Measurements from ENCODE around the gene RHOB.
A peak's percentile ranks its signal among the peaks of the same experiment; 100 is the strongest.

The RHOB gene

DNA sequence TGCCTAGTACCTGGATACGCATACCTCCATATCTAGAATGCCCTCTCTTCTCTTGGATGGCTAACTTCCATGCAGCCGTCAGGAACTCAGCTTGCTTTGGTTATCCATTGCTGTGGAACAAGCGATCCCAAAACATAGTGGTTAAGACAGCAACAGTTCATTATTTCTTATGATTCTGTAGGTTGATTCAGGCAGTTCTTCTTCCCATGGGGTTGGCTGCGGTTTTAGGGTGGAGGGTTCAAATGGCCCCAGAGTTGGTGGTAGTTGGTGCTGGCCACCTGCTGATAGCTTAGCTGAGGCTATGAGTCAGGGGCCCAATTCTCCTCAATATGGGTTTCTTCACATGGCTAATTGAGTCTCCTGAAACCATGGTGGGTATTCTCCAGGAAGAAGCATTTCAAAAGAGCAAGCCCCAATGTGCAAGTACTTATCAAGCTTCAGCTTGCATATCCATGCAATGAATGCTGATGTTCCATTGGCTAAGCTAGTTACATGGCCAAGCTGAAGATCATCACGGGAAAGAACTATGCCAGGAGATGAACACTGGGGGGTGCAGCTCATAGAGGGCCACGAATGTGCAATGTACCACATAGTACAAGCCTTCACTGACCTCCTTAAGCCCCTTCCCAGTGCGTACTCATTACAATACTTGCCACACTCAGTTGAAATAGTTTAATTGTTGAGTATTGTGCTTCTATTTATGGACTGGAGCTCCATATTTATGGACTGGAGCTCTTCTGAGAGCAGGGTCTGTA lies 10.0 kb upstream of the RHOB start:
- DNase-seq (ENCODE audit: low read depth in 2 of 3, low spot score in 2 of 3): no peak

DNA sequence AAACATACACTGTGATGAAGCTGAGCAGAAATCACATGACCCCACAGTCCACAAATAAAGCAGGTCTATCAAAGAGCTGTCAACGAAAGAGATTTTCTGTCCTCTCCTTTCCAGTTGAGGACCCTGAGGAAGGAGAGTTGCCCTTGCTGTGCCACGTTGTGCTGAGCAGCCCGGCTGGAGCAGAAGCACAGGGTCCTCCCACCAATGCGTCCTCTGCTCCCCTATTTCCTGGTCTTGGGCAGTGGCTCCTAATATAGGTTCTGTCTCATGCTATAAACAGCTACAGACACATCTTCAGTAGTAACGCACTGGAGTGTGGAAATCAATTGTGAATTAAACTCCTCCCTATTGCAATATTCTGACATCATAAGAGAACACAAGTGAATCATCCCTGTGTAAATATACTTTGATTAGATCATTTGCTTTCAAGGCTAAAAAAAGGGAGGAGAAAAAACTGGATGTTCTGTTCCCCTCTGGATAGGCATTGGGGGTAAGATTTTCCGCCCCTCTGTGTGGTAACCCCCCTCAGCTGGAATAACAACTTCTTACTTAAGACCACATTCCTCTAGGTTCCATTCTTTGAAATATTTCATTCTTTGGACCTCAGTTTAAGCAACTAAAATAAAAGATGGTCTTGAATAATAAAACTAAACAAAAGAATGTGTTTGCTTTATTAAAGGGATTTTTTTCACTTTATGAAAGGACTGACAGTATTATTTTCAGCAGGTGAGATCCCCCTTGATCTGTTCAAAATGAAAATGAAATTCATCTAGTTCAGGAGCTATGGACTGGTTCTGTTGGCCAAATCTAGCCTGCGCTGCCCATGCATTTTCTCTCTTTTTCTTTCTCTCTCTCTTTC lies 8.3 kb upstream of the RHOB start:
- no peak for DNase-seq (ENCODE audit: low read depth in 2 of 3, low spot score in 2 of 3)

DNA sequence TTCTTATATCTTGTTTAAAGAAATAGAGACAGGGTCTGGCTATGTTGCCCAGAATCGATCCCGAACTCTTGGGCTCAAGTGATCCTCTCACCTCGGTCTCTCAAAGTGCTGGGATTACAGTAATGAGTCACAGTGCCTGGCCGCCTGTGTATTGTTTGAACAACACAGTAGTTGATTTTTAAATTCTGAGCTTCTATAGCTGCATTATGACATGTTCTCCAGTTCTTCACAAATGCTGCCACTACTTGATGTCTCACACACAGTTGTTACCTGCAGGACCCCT lies 7.7 kb upstream of the RHOB start:
- no peak for DNase-seq (ENCODE audit: low read depth in 2 of 3, low spot score in 2 of 3)

DNA sequence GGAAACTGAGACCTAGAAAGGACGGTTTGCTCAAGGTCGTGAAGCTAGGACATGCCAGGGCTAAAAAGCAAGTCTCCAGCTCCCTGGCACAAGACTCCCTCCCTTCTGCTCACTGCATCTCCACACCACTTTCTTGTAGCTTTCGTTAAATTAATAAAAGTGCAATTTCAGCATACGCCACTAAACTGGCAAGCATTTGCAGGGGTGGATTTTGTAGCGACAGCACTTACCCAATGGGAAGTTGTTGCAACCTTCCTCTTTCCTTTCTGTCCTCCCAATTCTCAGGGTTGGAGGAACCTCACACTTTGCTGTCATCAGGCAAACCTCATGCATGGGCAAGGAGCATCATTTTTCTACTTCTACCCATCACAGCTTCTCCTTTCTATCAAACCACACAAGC lies 7.4 kb upstream of the RHOB start:
- DNase-seq (ENCODE audit: low read depth in 2 of 3, low spot score in 2 of 3): no peak

DNA sequence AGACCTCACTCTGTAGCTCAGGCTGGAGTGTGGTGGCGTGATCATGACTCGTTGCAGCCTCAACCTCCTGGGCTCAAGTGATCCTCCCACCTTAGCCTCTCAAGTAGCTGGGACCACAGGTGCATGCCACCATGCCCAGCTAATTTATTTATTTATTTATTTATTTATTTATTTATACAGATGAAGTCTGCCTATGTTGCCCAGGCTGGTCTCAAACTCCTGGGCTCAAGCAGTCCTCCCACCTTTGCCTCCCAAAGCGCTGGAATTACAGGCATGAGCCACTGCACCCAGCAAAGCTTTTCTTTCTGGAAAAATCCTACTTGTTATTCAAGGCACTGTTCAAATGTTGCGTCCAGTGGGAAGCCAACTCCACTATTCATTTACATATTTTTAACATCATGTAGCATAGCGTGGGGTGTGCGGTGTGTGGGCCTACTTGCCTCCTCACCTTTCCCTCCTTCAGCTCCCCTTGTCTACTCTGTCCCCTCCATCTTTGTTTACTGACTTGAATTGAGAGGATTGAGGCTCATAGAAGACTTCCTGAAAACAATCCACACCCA lies 6.8 kb upstream of the RHOB start:
- DNase-seq (ENCODE audit: low read depth in 2 of 3, low spot score in 2 of 3): no peak

DNA sequence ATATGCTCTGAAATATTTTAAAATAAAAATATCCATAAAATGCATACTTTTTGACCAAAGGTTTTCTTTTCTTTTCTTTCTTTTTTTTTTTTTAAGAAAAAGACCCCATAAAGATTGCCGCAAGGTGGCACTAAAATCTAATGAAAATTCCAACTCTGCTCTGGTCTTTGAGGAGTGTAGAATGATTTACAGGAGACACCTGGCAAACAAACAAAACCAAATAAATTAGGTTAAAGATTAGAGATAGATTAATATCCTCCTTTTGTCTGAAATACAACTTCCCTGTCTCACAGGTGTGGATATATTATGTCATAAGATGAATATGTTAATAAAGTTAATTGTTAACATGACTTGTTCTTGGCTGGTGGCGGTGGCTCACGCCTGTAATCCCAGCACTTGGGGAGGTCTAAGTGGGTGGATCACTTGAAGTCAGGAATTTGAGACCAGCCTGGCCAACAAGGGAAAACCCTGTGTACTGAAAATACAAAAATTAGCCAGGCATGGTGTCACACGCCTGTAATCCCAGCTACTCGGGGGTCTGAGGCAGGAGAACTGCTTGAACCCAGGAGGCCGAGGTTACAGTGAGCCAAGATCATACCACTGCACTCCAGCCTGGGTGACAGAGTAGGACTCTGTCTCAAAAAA lies 3.5 kb upstream of the RHOB start:
- DNase-seq (ENCODE audit: low read depth in 2 of 3, low spot score in 2 of 3): no peak

DNA sequence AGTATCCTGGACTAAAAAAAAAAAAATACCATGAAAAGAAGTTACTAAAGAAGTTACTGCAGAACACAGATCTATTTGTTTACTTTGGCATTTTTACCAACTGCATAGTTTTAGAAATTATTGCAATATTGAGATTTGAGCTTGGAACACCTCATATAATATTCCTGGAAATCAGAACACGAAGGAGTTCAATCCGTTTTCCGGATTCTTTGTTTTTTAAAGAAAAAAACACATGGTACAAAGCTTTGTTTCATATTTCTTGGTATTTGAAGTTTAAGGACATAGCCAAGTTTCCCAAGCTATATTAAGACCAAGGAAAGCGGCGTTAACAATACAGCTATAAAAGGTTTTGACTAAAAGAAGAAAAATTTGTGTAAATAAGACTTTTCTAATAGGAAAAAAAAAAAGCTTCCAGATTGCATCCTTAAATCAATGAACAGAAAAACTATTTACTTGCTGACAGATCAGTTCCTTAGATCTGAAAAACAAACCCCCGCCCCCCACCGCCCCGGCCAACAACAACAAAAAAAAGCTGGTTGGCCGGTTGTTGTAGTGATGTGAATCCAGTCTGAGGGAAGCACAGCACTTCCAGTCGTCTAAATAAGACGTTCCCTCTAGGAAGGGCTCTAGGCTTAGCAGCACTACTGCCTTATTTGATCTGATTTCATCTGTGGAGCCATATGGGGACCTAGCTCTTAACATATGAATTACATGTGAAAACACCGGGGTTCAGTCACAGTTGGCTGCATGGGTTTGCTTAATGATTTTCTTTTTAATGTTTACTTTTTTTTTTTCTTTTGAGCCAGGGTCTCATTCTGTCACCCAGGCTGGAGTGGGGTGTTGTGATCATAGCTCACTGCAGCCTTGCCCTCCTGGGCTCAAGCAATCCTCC lies 2.5 kb upstream of the RHOB start:
- no peak for DNase-seq (ENCODE audit: low read depth in 2 of 3, low spot score in 2 of 3)

DNA sequence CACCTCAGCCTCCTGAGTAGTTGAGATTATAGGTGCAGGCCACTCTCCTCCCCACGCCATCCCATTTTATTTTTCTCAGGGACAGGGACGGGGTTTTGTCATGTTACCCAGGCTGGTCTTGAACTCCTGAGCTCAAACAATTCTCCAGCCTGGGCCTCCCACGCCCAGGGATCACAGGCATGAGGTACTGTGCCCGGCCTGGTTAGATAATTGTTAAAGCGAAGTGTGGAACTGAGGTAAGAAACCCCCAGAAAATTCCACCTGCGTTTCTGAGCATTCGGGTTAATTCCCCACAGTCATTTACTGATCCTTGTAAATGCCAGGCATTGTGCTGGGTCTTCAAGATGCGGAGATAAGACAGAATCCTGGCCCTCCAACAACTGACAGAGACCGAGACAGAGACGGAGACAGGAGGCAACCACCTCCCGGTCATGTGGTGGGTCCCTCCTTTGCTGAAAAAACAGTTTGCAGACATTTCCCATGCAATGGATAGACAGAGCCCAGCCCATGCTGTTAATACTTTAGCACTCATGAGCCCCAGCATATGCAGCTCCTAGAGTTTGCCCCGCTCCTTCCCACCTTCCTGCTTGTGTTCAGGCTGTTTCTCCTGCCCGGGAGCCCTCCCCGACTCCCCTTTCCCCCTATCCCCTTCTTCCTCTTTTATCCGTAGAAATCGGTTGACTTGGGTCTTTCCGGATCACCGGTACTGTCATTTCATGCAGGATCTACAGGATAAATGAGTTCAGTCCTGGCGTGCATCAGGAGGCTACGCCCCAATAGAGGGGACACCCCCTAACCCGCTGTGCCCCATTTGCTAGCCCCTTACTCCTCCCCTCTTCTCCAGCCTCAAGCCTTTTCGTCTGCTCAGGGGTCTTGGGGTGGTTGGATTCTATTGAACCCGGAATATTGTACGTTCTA lies 1.6 kb upstream of the RHOB start:
- no peak for DNase-seq (ENCODE audit: low read depth in 2 of 3, low spot score in 2 of 3)

DNA sequence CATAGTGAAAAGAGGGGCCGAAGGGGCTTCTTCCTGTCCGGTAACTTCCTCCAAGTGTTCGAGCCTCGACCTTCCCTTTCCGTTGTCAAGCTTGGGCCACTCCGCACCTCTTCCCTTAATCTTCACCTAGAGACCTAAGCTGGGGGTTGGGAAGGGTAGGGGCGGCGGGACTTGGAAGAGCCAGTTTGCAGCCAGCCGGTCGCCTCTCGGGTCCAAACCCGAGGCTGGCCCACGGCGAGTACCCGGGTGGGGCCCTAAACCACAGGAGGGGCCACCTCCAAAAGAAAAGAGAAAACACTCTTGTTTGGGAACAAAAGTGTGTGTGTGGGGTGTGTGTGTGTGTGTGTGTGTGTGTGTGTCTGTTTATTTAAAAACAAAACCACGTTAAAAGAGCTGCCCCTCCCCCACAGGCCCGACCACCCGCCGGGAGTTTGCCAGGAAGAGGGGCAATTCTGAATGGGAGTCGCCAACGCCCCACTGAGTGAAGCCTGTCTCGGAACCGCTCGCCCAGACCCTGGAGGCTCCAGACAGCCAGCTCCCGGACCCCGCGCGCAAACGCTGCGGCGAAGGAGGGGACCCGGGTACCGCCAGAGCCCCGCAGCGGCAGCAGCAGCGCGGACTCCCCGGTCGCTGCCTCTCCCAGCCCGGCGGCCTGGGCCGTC lies 488 bp upstream of the RHOB start:
- DNase-seq (ENCODE audit: low read depth in 2 of 3, low spot score in 2 of 3): no peak

DNA sequence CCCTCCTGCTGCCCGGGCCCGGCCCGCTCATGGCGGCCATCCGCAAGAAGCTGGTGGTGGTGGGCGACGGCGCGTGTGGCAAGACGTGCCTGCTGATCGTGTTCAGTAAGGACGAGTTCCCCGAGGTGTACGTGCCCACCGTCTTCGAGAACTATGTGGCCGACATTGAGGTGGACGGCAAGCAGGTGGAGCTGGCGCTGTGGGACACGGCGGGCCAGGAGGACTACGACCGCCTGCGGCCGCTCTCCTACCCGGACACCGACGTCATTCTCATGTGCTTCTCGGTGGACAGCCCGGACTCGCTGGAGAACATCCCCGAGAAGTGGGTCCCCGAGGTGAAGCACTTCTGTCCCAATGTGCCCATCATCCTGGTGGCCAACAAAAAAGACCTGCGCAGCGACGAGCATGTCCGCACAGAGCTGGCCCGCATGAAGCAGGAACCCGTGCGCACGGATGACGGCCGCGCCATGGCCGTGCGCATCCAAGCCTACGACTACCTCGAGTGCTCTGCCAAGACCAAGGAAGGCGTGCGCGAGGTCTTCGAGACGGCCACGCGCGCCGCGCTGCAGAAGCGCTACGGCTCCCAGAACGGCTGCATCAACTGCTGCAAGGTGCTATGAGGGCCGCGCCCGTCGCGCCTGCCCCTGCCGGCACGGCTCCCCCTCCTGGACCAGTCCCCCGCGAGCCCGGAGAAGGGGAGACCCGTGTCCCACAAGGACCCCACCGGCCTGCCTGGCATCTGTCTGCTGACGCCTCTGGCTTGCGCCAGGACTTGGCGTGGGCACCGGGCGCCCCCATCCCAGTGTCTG lies 767 bp downstream of the RHOB start:
- peak in 1 of 3 experiments; percentile 12 for DNase-seq (ENCODE audit: low read depth in 2 of 3, low spot score in 2 of 3)

DNA sequence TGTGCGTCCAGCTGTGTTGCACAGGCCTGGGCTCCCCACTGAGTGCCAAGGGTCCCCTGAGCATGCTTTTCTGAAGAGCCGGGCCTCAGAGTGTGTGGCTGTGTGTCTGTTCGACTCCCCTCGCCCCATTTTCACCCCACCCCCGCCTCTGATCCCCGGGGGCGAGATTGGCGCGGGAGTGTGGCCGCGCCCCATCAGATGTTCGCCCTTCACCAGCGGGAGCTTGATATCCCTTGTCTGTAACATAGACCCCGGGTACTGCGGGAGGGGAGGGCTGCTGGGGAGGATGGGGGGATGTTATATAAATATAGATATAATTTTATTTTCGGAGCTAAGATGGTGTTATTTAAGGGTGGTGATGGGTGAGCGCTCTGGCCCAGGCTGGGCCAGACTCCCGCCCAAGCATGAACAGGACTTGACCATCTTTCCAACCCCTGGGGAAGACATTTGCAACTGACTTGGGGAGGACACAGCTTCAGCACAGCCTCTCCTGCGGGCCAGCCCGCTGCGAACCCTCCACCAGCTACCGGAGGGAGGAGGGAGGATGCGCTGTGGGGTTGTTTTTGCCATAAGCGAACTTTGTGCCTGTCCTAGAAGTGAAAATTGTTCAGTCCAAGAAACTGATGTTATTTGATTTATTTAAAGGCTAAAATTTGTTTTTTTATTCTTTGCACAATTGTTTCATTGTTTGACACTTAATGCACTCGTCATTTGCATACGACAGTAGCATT lies 1.5 kb downstream of the RHOB start:
- no peak for DNase-seq (ENCODE audit: low read depth in 2 of 3, low spot score in 2 of 3)

DNA sequence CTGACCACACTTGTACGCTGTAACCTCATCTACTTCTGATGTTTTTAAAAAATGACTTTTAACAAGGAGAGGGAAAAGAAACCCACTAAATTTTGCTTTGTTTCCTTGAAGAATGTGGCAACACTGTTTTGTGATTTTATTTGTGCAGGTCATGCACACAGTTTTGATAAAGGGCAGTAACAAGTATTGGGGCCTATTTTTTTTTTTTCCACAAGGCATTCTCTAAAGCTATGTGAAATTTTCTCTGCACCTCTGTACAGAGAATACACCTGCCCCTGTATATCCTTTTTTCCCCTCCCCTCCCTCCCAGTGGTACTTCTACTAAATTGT lies 2.1 kb downstream of the RHOB start:
- DNase-seq (ENCODE audit: low read depth in 2 of 3, low spot score in 2 of 3): no peak

DNA sequence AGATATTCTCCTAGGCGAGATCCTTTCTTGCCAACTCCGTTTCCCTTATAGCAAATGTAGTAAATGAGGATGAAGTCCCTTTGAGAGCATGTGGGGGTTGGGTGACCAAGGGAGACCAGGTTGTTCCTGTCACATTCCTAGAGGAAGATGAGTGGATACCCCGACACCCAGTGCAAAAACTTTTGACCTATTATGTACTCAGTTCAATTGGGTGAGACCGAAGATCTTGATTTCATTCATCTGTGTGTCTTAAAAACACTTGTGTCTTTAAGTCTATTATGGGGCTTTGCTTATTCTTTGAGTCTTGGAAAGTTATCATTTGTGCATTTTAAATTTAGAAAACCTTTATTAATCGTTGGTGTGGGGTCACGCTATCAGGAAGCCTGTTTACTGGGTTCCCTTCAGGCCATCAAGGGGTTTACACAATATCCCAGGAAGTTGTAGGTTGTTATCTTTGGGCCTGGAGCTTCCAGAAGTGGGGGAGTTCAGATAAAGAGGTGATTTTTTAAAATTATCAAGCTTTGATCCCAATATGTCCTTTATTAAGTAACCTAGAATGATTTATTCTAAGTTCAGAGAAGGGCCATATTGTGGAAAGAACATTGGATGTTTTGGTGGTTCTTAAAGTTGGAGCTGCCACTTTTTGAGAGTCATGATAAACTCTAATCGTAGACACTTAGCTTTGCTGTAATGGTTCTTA lies 2.8 kb downstream of the RHOB start:
- no peak for DNase-seq (ENCODE audit: low read depth in 2 of 3, low spot score in 2 of 3)

DNA sequence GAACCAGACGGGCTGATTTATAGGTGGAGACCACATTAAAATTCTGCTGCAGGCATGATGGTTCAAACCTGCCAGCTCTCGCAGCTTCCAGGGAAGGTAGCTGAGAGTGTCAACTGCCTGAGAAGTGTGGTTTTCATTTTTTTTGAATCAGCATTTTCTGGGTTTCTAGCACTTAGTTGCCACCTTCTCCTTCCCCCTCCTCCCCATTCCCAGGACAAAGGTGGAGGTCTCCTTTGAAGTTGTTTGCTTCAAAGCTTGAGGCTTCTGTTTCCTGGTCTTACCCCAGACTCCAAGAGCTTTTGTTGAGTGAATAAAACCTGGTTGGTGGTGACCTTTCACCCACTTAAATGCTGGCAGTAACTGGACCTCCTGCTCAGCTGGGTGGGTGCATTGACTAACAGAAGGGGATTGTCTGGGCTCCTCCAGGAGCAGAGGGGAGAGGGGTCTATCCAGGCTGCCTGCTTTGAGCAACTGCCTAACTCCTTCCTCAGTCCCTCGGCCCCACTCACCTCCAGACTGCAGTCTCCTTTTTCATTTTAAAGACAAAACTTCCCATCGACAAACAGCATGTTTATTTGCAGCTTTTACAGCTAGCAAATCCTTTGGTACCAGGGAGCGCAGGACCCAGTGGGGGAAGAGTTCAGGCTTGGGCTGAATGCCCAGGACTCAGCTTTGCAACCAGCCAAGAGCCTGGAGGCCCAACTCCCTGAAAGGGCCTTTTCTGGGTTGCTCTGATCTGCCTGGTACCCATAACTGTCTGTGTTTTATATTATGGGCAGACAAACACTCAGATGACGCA lies 3.5 kb downstream of the RHOB start:
- no peak for DNase-seq (ENCODE audit: low read depth in 2 of 3, low spot score in 2 of 3)

DNA sequence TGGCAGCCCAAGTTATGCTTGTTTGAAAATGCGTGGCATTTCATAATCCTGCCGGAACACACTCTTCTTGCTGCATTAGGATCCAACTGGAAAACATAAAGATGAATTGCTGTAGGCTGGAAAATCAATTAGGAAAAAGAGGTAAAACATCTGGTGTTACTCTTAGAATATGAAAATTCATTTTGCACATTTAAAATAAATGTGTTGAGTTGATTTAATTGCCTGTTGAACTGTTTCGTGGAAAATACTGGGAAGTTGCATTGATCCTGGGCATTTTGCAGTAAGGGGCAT lies 4.1 kb downstream of the RHOB start:
- no peak for DNase-seq (ENCODE audit: low read depth in 2 of 3, low spot score in 2 of 3)

DNA sequence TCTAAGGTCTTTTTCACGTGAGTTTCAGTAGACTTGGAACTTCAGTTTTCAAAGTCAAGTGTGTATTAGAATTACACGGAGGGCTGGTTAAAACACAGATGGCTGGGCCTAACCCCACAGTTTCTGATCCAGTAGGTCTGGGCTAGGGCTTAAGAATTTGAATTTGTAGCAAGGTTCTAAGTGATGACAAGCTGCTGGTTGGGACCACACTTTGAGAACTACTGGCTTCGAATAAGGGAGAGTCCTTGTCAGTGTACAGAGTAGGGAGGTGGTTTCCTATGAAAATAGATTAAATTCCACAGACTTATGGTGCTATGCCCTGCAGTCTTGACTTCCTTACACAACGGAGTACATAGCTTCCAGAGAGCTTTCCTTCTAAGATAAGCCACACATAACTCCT lies 4.5 kb downstream of the RHOB start:
- no peak for DNase-seq (ENCODE audit: low read depth in 2 of 3, low spot score in 2 of 3)
